Type B pancreatic cell (in vitro differentiated cells): ENCODE results near the gene TANGO6. TPM values are rescaled to one million over a fixed set of nuclear protein-coding genes. Genes with fewer than 3 reads are reported as not detected.
A peak's percentile ranks its signal among the peaks of the same experiment; 100 is the strongest.

ENCODE experiments used
- DNase-seq: peaks from one replicate; pipeline ENCODE4 v3.0.0; 2021; ENCODE audit warnings: mixed read lengths; ENCODE audit not compliant: unreplicated experiment; ENCODE audit errors: extremely low spot score
- H3K27ac Mint-ChIP-seq: 2 replicates; pipeline ENCODE4 v1.8.0; 2021; ENCODE audit warnings: mild to moderate bottlenecking, mixed read lengths
- H3K27me3 Mint-ChIP-seq: 2 replicates; pipeline ENCODE4 v1.8.0; 2021; ENCODE audit warnings: mixed read lengths
- H3K36me3 Mint-ChIP-seq: 2 replicates; pipeline ENCODE4 v1.8.0; 2021; ENCODE audit warnings: mixed read lengths
- H3K4me1 Mint-ChIP-seq: one replicate; pipeline ENCODE4 v1.8.0; 2021; ENCODE audit warnings: mixed read lengths; ENCODE audit not compliant: unreplicated experiment
- H3K4me3 Mint-ChIP-seq: 2 replicates; pipeline ENCODE4 v1.8.0; 2021; ENCODE audit warnings: mild to moderate bottlenecking, mixed read lengths
- H3K9me3 Mint-ChIP-seq: 2 replicates; pipeline ENCODE4 v1.8.0; 2021; ENCODE audit warnings: mixed read lengths
- CTCF ChIP-seq: fragments of 200-600 bp; sonication (generic); conservative IDR thresholded peaks from 2 replicates; pipeline ENCODE4 v1.5.0; 2021; ENCODE audit warnings: antibody characterized with exemption, mild to moderate bottlenecking
- total RNA-seq: library from RNA; stranded (reverse); gene quantifications from 2 replicates; pipeline ENCODE4 v1.2.1, GENCODE V29; 2021; ENCODE audit warnings: low replicate concordance

Gene TANGO6
- total RNA-seq, 1 donor from 2014 or later = 13.0 TPM

- H3K9me3 Mint-ChIP-seq = no peaks in the 10 kb centered on the region
- DNase-seq = no peak
- no peaks in the 10 kb centered on the region for H3K27me3 Mint-ChIP-seq
- no peak overlapping the region for H3K4me3 Mint-ChIP-seq
- peaks cover 12% of the 10 kb centered on the region for H3K4me1 Mint-ChIP-seq
- H3K27ac Mint-ChIP-seq = no peak overlapping the region
- H3K36me3 Mint-ChIP-seq = peaks cover 6% of the 10 kb centered on the region
- TF ChIP-seq CTCF = no peak
Measured at GRCh38 chr16:69084289-69084688, 241.0 kb downstream of the TANGO6 start.

DNA sequence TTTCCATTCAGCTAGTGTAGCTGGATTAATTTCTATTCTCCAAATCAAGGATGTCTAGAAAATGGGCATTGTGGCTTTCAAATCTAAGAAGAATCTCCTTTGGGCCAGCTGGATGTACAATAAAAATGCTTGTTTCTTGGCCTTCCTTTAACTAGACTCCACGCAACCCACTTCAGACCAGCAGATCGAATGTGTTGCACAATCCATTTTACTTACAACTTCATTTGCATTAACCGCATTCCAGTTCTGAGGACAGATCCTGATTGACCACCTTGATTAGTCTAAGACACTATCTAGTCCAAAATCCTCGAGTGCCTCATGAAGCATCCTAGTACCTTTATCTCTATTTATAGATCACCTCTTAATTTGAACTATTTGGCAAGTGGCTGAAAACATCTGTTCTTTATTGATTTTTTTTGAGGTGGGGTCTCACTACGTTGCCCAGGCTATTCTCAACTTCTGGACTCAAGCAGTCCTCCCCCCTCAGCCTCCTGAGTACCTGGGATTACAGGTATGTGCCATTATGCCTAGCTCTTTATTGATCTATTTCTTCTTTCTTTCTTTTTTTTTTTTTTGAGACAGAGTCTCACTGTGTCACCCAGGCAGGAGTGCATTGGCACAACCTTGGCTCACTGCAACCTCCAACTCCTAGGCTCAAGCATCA is 241.8 kb downstream of the TANGO6 start:
- H3K27ac Mint-ChIP-seq = no peak overlapping the region
- no peak overlapping the region for H3K4me3 Mint-ChIP-seq
- peaks cover 13% of the 10 kb centered on the region for H3K4me1 Mint-ChIP-seq
- TF ChIP-seq CTCF = no peak
- H3K9me3 Mint-ChIP-seq = no peaks in the 10 kb centered on the region
- H3K36me3 Mint-ChIP-seq = peaks cover 6% of the 10 kb centered on the region
- H3K27me3 Mint-ChIP-seq = no peaks in the 10 kb centered on the region
- DNase-seq = no peak

GRCh38 chr16:69087161-69087581 is 243.8 kb downstream of the TANGO6 start:
- Mint-ChIP-seq H3K4me1 (peaks cover 13% of the 10 kb centered on the region), H3K36me3 (peaks cover 6% of the 10 kb centered on the region), H3K9me3 (no peaks in the 10 kb centered on the region), H3K27me3 (no peaks in the 10 kb centered on the region), H3K4me3 (no peak overlapping the region), H3K27ac (no peak overlapping the region)
- DNase-seq = no peak
- no peak for TF ChIP-seq CTCF

GRCh38 chr16:69088684-69089083 is 245.4 kb downstream of the TANGO6 start:
- Mint-ChIP-seq H3K36me3 (peaks cover 5% of the 10 kb centered on the region), H3K9me3 (no peaks in the 10 kb centered on the region), H3K27ac (peak overlapping the region; percentile 22), H3K4me3 (peak overlapping the region; percentile 7), H3K4me1 (peaks cover 13% of the 10 kb centered on the region), H3K27me3 (no peaks in the 10 kb centered on the region)
- TF ChIP-seq CTCF = no peak
- DNase-seq = no peak

GRCh38 chr16:69089091-69089910 is 246.0 kb downstream of the TANGO6 start:
- Mint-ChIP-seq H3K4me3 (peak overlapping the region; percentile 7), H3K27me3 (peaks cover 2% of the 10 kb centered on the region), H3K36me3 (peaks cover 3% of the 10 kb centered on the region), H3K4me1 (peaks cover 13% of the 10 kb centered on the region), H3K27ac (peak overlapping the region; percentile 22), H3K9me3 (no peaks in the 10 kb centered on the region)
- DNase-seq = no peak
- TF ChIP-seq CTCF = no peak
